ENCODE results near the gene RHBDL2.

The RHBDL2 gene

GRCh38 chr1:38885092-38885491 is 56.5 kb downstream of the RHBDL2 start:
- TF ChIP-seq, protein P1, sequence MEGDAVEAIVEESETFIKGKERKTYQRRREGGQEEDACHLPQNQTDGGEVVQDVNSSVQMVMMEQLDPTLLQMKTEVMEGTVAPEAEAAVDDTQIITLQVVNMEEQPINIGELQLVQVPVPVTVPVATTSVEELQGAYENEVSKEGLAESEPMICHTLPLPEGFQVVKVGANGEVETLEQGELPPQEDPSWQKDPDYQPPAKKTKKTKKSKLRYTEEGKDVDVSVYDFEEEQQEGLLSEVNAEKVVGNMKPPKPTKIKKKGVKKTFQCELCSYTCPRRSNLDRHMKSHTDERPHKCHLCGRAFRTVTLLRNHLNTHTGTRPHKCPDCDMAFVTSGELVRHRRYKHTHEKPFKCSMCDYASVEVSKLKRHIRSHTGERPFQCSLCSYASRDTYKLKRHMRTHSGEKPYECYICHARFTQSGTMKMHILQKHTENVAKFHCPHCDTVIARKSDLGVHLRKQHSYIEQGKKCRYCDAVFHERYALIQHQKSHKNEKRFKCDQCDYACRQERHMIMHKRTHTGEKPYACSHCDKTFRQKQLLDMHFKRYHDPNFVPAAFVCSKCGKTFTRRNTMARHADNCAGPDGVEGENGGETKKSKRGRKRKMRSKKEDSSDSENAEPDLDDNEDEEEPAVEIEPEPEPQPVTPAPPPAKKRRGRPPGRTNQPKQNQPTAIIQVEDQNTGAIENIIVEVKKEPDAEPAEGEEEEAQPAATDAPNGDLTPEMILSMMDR (IDR thresholded peaks at IDR 0.05; ENCODE audit: low read depth, low read length, missing control alignments): no peak
- Histone ChIP-seq H3K27me3 (replicated peaks) (no peaks in the 10 kb centered on the region), H3K4me3 (ENCODE audit: low read depth, low read length) (no peak overlapping the region), H3K27ac (no peak overlapping the region), H3K36me3 (replicated peaks) (no peaks in the 10 kb centered on the region)
- in situ Hi-C loops (cut with HindIII; ENCODE audit: low pct_ligation_motif_present, low sequenced_read_pairs): no loop called here
- no peak for DNase-seq

- in situ Hi-C loops (cut with HindIII; ENCODE audit: low pct_ligation_motif_present, low sequenced_read_pairs): no loop called here
- TF ChIP-seq, protein P1 (IDR thresholded peaks at IDR 0.05; ENCODE audit: low read depth, low read length, missing control alignments): no peak
- Histone ChIP-seq H3K4me3 (ENCODE audit: low read depth, low read length) (no peak within 1 kb of the TSS), H3K36me3 (replicated peaks) (no peaks in the 10 kb centered on the region), H3K27ac (no peak within 1 kb of the TSS), H3K27me3 (replicated peaks) (no peaks in the 10 kb centered on the region)
- no peak for DNase-seq
Observed at GRCh38 chr1:38881487-38881886, 60.1 kb downstream of the RHBDL2 start, which contains the start of gene GJA9. Gene GJA9, minus strand, starts transcription at chr1:38881587. Its CDS starts 5,489 bp downstream, at chr1:38876098.

GRCh38 chr1:38875811-38876210 is 65.8 kb downstream of the RHBDL2 start:
- no peaks in the 10 kb centered on the region for H3K27me3 ChIP-seq (replicated peaks)
- in situ Hi-C loops (cut with HindIII; ENCODE audit: low pct_ligation_motif_present, low sequenced_read_pairs): no loop called here
- no peak for DNase-seq
- no peak overlapping the region for H3K4me3 ChIP-seq (ENCODE audit: low read depth, low read length)
- H3K27ac ChIP-seq: no peak overlapping the region
- TF ChIP-seq, protein P1 (IDR thresholded peaks at IDR 0.05; ENCODE audit: low read depth, low read length, missing control alignments): no peak
- H3K36me3 ChIP-seq (replicated peaks): no peaks in the 10 kb centered on the region

GRCh38 chr1:38873027-38873969 is 68.3 kb downstream of the RHBDL2 start, which contains the start of gene MYCBP:
Gene MYCBP, minus strand, starts transcription at chr1:38873348. Its CDS starts 43 bp downstream, at chr1:38873305.
- DNase-seq: peak; percentile 94
- Histone ChIP-seq H3K27me3 (replicated peaks) (no peaks in the 10 kb centered on the region), H3K4me3 (ENCODE audit: low read depth, low read length) (peak within 1 kb of the TSS; percentile 89), H3K36me3 (replicated peaks) (no peaks in the 10 kb centered on the region), H3K27ac (peak within 1 kb of the TSS; percentile 4)
- TF ChIP-seq, protein P1 (IDR thresholded peaks at IDR 0.05; ENCODE audit: low read depth, low read length, missing control alignments): peak; percentile 16
- in situ Hi-C loops (cut with HindIII; ENCODE audit: low pct_ligation_motif_present, low sequenced_read_pairs): no loop called here

- Histone ChIP-seq H3K4me3 (ENCODE audit: low read depth, low read length) (peak overlapping the region; percentile 89), H3K27ac (no peak overlapping the region), H3K27me3 (replicated peaks) (no peaks in the 10 kb centered on the region), H3K36me3 (replicated peaks) (no peaks in the 10 kb centered on the region)
- no peak for DNase-seq
- TF ChIP-seq, protein P1 (IDR thresholded peaks at IDR 0.05; ENCODE audit: low read depth, low read length, missing control alignments): no peak
- in situ Hi-C loops (cut with HindIII; ENCODE audit: low pct_ligation_motif_present, low sequenced_read_pairs): no loop called here
Observed at GRCh38 chr1:38872401-38873026, 69.1 kb downstream of the RHBDL2 start.

Data from brain microvascular endothelial cell (primary cell).